Epithelial cell of proximal tubule (primary cell): ENCODE results near the gene KLHL40. TPM values are rescaled to one million over a fixed set of nuclear protein-coding genes. Genes with fewer than 3 reads are reported as not detected.

Source experiments
- DNase-seq: peaks from one replicate; pipeline ENCODE4 v3.0.0-alpha.2; 2011; ENCODE audit warnings: low read depth
- H3K4me3 ChIP-seq: 2 replicates; pipeline ENCODE4 v1.5.1; 2011; ENCODE audit warnings: low read depth, mild to moderate bottlenecking, low read length
- CTCF ChIP-seq: conservative IDR thresholded peaks from 2 replicates; pipeline ENCODE4 v1.5.1; 2012; ENCODE audit warnings: low read depth, mild to moderate bottlenecking, low read length
- total RNA-seq: library from RNA; depleted of rRNA; stranded (reverse); fragments of >200 nt; gene quantifications from 2 replicates; pipeline ENCODE4 v1.2.3, GENCODE V29; 2015

KLHL40 gene
- total RNA-seq, 1 donor from 2014 or later, result not detected

DNA sequence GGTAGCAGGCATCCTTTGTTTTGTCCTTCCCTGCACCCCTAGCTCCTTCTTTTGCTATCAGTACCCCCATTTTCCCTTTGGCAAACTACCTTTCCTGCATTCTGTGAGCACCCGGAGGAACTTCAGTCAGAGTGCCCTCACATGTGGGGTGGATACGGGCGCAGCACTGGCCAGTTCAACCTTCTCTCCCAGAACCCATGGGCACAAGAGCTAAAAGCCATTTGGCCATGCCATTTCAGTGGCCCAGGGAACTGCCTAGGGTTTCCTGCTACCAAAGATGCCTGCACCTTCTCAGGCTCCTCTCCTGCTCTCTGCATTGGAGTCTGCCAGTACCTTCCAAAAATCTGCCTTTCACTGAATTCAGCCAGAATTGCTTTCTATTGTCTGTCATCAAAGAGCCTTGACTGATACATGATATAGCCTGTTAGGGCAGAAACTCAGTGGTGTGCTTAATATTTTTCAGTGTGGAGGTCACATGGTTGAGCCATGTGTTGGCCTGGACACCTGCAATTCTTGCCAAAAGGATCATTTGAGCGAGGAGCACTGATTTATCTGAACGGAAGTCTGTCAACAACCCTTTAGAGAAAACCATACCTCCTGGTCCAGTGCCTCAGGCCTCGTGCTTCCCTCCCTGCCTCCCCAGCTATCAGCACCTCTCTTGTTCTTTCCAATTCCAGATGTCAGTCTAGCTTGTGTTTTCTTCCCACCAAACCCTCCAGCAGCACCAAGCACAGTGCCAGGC, 44.2 kb downstream of the KLHL40 start:
- no peak for DNase-seq
- TF ChIP-seq CTCF, result no peak
- no peak overlapping the region for H3K4me3 ChIP-seq

- no peak overlapping the region for H3K4me3 ChIP-seq
- no peak for DNase-seq
- no peak for TF ChIP-seq CTCF
Measured at GRCh38 chr3:42730294-42730693, 45.0 kb downstream of the KLHL40 start.

GRCh38 chr3:42730706-42731420, 45.5 kb downstream of the KLHL40 start:
- TF ChIP-seq CTCF, result no peak
- no peak for DNase-seq
- no peak overlapping the region for H3K4me3 ChIP-seq

DNA sequence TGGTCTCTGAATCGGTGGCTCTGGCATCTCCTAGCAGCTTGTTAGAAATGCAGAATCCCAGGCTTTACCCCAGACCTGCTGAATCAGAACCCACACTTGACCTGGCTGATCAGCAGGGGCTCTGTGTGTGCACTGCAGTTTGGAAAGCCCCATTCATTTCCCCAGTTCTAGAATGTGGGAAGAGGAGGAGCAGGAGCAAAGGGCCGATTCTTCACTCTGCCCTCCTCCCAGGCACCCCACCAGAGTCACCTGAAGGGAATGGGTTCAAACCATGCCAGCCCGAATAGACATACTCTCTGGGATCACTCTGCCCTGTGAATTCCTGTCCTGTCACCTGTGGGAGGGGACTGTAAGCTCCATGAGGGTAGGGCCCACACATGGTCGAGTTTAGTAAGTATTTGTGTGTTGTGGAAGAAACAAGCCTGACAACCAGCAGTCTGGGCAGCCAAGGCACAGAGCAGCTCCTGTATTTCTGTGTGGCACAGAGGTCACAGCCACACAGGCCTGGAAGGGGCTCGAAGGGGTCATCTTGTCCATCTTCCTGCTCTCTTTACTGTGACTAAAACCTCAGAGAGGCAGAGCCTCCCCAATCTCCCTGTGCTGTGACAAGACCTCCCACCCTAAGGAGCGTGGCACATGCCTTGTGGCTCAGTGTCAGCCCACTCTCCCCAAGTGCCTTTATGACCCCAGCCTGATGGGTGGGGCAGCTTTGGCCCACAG, 46.3 kb downstream of the KLHL40 start:
- TF ChIP-seq CTCF, result no peak
- no peak overlapping the region for H3K4me3 ChIP-seq
- no peak for DNase-seq

DNA sequence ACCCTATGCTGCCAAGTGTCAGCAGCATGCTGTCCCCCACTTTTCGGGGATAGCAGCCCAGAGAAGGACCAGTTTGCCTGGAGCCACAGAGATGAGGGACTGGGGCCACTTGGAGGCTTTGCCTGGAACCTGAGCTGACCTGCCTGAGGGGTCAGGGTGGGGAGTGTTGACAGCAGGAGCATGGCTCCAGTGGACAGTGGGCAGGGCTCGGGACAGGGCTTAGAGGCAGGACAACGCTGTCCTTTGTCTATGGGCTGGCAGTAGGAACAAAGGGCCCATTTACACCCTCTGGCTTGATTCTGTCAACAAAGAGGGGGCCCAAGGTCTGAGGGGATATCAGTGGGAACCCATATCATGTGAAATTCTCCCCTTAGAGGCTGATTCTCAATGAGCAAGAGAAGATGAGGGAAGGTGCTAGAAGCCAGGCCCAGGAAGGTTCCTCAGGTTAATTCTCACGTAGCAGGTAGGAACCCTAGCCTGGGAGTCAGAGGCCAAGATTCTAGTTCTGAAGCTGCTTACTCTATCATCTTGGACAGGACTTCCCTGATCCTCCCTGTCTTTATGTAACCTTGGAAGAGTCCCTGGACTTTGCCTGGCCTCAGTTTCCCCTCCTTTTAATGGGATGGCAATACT, 47.0 kb downstream of the KLHL40 start:
- H3K4me3 ChIP-seq, result no peak overlapping the region
- TF ChIP-seq CTCF, result no peak
- DNase-seq, result no peak

- TF ChIP-seq CTCF, result peak; percentile 14
- H3K4me3 ChIP-seq, result no peak overlapping the region
- DNase-seq, result no peak
Measured at GRCh38 chr3:42732829-42733459, 47.6 kb downstream of the KLHL40 start.
